ENCODE data around the gene RERE. TPM values are rescaled to one million over a fixed set of nuclear protein-coding genes. Genes with fewer than 3 reads are reported as not detected.

The RERE gene
- polyA plus RNA-seq, 4 donors = 142 to 184 (median 145) TPM

DNA sequence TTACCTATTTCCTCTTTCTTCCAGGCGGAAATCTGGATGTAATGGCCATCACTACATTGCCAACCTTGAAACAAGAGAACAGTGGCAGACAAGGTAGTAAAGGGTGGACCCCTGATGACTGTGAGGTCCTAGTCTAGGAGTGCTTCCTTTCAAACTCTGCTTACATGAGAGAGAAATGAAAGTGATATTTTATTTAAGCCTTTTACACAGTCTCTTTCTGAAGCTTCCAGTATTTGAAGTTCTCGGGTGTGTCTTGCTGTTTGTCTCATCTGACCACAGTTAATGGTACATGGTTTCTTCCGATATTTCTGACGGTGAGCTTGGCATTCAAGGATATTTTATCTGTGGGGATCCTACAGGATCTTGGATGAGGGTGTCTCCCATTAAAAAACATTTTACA is 284.3 kb downstream of the RERE start:
- no peak for DNase-seq (ENCODE audit: low read depth in 4 of 4, low spot score in 3 of 4)

DNA sequence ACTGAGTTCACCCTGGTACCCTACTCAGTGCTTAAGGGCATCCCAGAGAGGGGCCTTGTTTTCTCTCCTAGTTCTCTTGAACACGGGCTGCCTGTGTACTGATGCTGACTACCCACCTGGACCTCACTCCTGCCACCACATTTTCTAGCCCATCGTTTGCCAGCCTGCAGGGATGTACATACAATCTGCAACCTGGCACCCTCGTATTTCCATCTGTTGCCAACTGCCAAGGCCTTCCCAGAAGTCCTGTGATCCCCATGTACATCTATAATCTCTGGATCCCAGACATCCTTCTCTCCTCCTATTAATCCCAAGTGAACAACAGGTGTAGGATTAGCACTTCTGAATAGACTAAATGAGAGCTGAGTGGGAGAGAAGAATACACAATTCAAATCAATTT is 287.5 kb downstream of the RERE start:
- no peak for DNase-seq (ENCODE audit: low read depth in 4 of 4, low spot score in 3 of 4)

DNA sequence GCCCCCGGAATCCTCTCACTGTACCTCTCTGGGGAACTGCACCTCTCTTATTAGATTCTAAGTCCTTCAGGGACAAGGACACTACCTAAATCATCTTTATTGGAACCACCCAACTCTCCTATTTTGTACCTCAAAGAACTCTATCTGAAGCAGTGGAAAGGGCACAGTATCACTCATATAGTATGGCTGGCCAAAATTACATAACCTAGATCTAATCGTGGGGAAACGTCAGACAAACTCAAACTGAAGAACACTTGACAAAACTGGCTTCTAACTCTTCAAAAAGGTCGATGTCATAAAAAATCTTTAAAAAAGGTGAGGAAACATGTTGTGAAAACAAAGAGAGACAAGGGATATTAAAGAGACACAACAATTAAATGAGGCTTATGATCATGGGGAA is 289.5 kb downstream of the RERE start:
- no peak for DNase-seq (ENCODE audit: low read depth in 4 of 4, low spot score in 3 of 4)

DNA sequence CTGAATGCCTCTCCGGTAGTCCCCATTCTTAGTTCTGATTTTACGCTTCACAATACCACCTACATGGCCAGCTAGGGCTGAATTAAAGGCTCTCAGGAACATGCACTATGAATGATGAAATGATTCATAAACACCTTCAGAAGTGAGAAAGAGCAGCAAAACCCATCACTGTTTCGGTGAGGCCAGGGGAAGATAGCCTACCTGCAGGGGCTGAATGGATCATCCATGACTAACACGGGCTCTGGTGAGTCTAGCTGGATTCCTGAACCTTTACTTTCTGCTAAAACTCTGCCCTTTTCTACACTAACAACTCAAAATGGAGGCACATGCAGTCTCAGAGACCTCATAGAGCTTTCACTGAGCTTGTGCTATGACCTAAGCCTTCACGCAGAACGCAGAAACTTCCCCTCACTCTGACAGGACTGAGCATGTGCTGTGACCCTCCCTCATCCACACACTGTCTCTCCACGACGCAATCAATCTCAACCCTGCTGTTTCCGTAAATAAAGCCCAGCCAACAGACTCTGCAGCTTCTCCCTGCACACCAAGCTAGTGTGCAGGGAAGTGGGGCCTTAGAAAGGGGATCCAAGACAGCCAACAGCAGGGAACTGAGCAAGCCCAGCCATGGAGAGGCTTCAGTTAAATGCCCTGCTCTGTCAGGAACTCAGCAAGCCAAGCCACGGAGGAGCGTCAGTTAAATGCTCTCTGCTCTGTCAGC is 291.7 kb downstream of the RERE start:
- peak; percentile 79 to 94 (median 93) for DNase-seq (ENCODE audit: low read depth in 4 of 4, low spot score in 3 of 4)

DNA sequence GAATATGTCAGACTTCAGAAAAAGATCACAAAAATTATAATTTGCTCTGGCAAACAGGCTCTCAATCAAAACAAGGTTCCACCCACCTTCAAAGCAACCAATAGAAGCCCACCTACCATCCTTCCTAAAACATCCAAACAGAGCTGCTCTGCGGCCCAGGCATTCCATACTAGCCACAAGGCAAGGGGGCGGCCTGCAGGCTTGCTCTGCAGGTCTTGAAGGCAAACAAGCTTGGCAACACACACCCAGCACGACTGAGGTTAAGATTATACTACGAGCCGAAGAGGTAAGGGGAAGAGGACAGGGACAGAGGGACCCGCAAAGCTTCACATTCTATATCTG is 292.3 kb downstream of the RERE start:
- no peak for DNase-seq (ENCODE audit: low read depth in 4 of 4, low spot score in 3 of 4)

DNA sequence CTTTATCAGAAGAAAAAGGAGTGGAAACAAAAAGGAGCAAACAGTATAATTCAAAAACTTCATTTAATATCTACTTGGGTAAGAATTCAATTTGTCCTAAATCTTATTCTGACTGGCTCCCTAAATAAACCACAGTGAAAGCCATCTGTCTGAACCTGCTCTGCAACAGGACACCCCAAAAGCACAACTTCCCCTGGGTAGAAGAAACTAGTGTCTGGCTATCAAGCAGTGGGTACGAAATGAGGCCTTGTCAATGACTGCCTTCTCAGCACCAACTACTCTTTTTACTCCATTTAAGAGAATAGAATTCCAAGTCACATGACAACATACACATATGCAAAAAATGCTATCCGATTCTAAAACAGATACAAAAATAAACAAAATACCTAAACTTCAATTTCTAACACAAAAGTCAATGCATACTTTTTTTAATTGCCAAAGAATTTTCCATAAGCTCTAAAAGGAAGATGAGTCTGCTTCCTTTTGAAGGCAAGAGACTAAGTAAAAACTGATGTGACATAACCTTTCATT is 292.7 kb downstream of the RERE start:
- no peak for DNase-seq (ENCODE audit: low read depth in 4 of 4, low spot score in 3 of 4)

GRCh38 chr1:8523666-8524206 is 293.7 kb downstream of the RERE start:
- DNase-seq (ENCODE audit: low read depth in 4 of 4, low spot score in 3 of 4) = no peak

- DNase-seq (ENCODE audit: low read depth in 4 of 4, low spot score in 3 of 4) = no peak
These were observed 296.9 kb downstream of the RERE start for GRCh38 chr1:8520483-8520966.

- DNase-seq (ENCODE audit: low read depth in 4 of 4, low spot score in 3 of 4) = no peak
These were observed 298.3 kb downstream of the RERE start for GRCh38 chr1:8519167-8519566.

GRCh38 chr1:8518490-8518801 is 299.0 kb downstream of the RERE start:
- no peak for DNase-seq (ENCODE audit: low read depth in 4 of 4, low spot score in 3 of 4)

GRCh38 chr1:8517661-8518489 is 299.6 kb downstream of the RERE start:
- no peak for DNase-seq (ENCODE audit: low read depth in 4 of 4, low spot score in 3 of 4)

DNA sequence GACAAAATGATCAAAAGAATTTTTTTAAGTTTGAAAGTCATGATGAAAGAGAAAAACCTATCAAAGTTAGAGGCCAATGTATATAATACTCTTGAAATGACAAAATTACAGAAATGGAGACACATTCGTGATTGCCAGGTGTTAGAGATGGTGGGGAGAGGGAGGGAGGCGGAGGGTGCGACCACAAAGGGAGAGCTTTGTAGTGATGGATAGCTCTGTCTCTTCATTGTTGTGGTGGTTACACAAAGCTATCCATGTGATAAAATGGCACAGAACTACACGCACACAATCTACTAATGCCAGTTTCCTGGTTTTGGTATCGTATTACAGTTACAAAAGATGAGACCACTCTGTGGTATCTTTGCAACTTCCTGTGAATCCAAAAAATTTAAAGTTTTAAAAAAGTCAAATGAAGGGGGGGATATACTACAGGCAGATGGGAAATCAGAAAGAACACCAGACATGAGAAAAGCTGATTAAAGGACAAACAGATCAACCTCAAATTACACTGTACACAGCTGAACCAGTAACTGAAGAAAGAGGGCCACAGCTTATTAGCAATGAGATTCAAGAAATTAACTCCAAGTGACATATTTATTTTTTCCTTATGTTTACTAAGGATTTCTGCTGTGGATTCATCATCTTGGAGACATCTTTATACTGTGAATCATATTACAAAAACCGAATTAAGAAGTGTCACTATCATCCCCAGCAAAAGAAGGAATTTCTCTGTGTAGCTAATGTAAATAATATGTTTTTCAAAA is 300.5 kb downstream of the RERE start:
- no peak for DNase-seq (ENCODE audit: low read depth in 4 of 4, low spot score in 3 of 4)

DNA sequence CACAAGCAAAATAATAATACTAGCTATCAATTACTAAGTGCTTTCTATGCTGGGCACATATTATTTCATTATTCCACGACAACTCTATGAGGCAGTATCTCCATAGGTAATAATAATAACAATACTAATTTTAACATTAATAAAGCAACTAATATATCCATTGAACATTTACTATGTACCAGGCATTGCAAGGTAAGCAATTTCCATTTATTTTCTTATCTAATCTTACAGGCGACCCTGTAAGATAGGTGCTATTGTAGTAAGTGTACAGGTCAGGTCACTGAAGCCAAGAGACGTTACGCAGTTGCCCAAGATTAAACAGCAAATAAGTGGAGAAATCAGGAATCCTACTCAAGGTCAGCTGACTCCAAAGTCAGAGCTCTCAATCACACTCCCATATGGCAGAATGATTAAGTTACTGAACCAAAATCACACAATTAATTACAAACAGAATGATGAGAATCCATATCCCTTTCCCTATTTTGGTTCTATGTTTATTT is 301.1 kb downstream of the RERE start:
- DNase-seq (ENCODE audit: low read depth in 4 of 4, low spot score in 3 of 4) = no peak

- no peak for DNase-seq (ENCODE audit: low read depth in 4 of 4, low spot score in 3 of 4)
These were observed 304.9 kb downstream of the RERE start for GRCh38 chr1:8512504-8512903.

- DNase-seq (ENCODE audit: low read depth in 4 of 4, low spot score in 3 of 4) = peak in 1 of 4 donors; percentile 39
These were observed 307.2 kb downstream of the RERE start for GRCh38 chr1:8510041-8510823.

DNA sequence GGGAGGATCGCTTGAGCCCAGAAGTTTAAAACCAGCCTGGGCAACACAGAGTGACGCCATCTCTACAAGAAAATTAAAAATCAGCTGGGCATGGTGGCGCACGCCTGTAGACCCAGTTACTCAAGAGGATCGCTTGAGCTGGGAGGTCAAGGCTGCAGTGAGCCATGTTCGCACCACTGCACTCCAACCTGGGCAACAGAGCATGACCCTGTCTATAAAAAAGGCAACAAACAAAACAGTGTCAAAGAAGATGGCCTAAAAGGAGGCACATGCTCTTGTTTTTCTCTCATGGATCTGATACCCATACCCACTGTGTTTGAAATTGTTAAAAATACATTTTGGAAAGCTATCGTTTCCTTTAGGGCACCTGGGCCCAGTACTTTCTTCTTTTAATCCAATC is 307.9 kb downstream of the RERE start:
- DNase-seq (ENCODE audit: low read depth in 4 of 4, low spot score in 3 of 4) = no peak

GRCh38 chr1:8506995-8507615 is 310.3 kb downstream of the RERE start:
- DNase-seq (ENCODE audit: low read depth in 4 of 4, low spot score in 3 of 4) = no peak

- DNase-seq (ENCODE audit: low read depth in 4 of 4, low spot score in 3 of 4) = no peak
These were observed 311.0 kb downstream of the RERE start for GRCh38 chr1:8506456-8506855.

GRCh38 chr1:8503842-8504241 is 313.6 kb downstream of the RERE start:
- DNase-seq (ENCODE audit: low read depth in 4 of 4, low spot score in 3 of 4) = no peak
